Measurements from ENCODE around the gene HOXB3.

HOXB3 gene

DNA sequence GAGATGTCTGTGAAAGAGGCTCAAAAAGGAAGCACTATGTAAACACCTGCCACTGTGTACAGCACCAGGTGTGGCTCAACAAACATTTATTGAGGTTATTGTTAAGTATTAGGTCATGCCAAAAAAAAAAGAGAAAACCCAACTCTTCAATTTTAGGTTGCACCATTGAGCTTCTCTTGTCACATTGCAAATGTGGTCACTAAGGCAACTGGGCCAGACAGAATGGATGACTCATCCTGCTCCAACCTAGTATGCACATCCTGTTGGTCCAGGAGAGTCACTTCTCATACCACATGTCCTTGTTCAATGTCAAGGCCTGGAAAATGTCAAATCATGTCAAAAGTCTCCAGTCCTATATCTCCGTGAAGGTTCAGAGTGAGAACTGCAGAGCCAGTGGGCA lies 84.3 kb downstream of the HOXB3 start:
- TF ChIP-seq, protein P1, sequence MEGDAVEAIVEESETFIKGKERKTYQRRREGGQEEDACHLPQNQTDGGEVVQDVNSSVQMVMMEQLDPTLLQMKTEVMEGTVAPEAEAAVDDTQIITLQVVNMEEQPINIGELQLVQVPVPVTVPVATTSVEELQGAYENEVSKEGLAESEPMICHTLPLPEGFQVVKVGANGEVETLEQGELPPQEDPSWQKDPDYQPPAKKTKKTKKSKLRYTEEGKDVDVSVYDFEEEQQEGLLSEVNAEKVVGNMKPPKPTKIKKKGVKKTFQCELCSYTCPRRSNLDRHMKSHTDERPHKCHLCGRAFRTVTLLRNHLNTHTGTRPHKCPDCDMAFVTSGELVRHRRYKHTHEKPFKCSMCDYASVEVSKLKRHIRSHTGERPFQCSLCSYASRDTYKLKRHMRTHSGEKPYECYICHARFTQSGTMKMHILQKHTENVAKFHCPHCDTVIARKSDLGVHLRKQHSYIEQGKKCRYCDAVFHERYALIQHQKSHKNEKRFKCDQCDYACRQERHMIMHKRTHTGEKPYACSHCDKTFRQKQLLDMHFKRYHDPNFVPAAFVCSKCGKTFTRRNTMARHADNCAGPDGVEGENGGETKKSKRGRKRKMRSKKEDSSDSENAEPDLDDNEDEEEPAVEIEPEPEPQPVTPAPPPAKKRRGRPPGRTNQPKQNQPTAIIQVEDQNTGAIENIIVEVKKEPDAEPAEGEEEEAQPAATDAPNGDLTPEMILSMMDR (IDR thresholded peaks at IDR 0.05; ENCODE audit: low read depth, low read length) = no peak
- DNase-seq (ENCODE audit: low read depth in 2 of 2) = peak; percentile 78 to 96
- no peak overlapping the region for H3K4me3 ChIP-seq (replicated peaks in 1 of 2; ENCODE audit: low read depth in 2 of 2, low read length in 2 of 2)

DNA sequence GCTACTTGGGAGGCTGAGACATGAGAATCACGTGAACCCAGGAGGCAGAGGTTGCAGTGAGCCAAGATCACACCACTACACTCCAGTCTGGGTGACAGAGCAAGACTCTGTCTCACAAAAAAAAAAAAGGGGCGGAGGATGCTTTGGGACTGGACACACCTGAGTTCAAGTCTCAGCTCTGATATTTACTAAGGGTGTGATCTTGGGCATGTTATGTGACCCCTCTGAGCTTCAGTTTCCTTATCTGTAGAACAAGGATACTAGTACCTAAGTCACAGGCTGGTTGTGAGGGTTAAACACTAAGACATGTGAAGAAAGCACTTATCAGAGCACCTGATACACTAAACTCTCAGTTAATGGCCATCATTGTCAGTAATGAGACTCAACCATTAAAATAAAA lies 85.1 kb downstream of the HOXB3 start:
- TF ChIP-seq, protein P1 (IDR thresholded peaks at IDR 0.05; ENCODE audit: low read depth, low read length) = no peak
- DNase-seq (ENCODE audit: low read depth in 2 of 2) = no peak

DNA sequence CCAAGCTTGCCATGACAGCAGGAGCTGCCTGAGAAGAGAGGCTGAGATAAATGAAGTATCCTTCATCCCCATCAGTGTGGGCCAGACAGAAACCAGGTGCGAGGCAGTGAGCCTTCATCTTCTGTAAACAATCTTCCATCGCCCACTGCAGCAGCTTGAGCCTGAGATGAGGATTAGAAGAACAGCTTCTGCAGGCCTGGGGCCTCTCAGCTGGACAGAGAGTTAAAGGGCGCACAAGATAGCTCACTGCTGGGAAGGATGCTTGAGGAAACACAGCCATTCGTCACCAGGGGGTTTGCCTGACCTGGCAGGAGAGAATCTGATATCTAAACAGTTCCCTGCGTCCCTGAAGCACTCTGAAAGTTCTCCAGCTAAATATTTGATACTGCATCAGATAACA lies 86.3 kb downstream of the HOXB3 start:
- no peak for DNase-seq (ENCODE audit: low read depth in 2 of 2)
- TF ChIP-seq, protein P1 (IDR thresholded peaks at IDR 0.05; ENCODE audit: low read depth, low read length) = no peak

More for the DNA sequence above, 85.1 kb downstream of the HOXB3 start:
- no peak overlapping the region for H3K4me3 ChIP-seq (replicated peaks in 1 of 2; ENCODE audit: low read depth in 2 of 2, low read length in 2 of 2)

DNA sequence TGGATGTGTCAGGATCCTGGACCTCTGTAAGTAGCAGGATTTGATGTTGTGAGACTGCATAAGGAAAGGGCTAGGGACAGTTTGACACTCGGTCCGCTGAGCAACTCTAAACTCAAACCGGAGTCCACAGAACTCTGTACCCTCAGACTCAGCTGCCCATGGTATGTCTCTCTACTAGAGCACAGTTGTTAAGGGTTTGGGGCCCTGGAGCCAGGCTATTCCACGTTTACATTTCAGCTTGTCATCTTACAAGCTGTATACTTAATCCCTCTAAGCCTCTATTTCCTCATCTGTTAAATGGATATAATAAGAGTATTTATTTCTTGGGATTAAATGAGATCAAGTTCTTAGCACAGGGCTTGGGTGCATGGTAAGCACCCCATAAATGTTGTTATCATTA lies 87.1 kb downstream of the HOXB3 start:
- DNase-seq (ENCODE audit: low read depth in 2 of 2) = no peak
- no peak overlapping the region for H3K4me3 ChIP-seq (replicated peaks in 1 of 2; ENCODE audit: low read depth in 2 of 2, low read length in 2 of 2)
- TF ChIP-seq, protein P1 (IDR thresholded peaks at IDR 0.05; ENCODE audit: low read depth, low read length) = no peak

More for the DNA sequence above, 86.3 kb downstream of the HOXB3 start:
- H3K4me3 ChIP-seq (replicated peaks in 1 of 2; ENCODE audit: low read depth in 2 of 2, low read length in 2 of 2) = no peak overlapping the region

DNA sequence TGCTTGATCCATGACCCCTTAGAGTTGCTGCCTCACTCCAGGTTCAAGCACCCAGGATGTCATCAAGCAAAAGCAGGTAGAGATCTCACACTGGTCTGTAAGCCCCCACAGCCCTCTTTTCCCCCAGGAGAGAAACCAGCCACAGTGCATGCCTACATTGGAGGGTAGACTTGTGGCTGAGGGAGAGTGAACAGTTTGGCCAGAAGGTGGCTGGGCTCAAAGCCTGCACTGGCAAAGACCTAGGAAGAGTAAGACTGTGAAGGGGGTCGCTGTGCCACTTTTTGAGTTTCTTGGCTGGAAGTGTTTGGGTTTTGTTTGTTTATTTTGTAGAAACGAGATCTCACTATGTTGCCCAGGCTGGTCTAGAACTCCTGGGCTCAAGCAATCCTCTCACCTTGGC lies 87.7 kb downstream of the HOXB3 start:
- DNase-seq (ENCODE audit: low read depth in 2 of 2) = no peak
- TF ChIP-seq, protein P1 (IDR thresholded peaks at IDR 0.05; ENCODE audit: low read depth, low read length) = no peak

DNA sequence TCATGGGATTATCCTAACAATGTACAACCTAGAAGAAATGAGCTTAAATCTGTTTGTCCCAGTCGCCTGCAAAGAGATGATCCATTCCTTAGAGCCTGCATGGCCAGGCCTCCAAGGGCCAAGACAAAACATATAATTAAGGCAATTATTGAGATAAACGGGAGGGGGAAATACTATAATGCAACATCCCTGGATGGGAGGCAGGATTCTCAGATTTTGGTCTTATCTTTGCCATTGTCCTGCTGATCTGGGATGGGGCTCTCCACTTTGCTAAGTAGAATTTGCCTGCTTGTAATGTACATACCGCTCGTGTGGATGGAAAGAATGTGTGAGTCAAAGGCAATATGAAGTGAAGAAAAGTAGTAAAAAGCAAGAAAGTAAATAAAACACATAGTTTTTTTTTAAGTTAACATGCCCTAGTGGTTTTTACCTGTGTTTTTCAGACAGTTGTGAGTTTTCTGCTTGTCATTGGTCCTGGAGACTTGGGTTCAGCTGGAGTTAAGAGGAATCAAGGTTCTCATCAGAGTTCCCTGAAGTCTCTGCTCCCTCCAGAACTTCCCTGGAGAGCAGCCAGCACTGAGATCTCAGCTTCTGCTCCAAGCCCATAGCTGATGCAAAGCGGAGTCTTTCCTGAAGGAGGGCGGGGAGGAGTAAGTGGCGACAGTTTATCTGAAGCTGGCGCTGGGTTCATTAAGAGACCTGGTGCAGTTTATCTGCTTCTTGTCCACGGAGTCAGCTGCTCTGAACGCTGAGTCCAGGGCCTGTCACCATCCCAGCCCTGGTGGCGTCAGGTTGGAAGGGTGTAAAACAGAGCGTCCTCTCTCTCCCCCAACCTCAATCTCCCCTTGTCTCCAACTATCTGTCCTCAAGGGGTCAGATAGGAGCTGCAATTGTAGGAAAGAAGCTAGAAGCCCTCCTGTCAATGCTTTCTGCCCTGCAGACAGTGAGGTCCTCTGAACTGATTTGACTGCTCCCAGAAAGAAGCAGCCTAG lies 89.3 kb downstream of the HOXB3 start:
- TF ChIP-seq, protein P1 (IDR thresholded peaks at IDR 0.05; ENCODE audit: low read depth, low read length) = no peak
- DNase-seq (ENCODE audit: low read depth in 2 of 2) = peak; percentile 50 to 56
- no peak overlapping the region for H3K4me3 ChIP-seq (replicated peaks in 1 of 2; ENCODE audit: low read depth in 2 of 2, low read length in 2 of 2)

More for the DNA sequence above, 87.7 kb downstream of the HOXB3 start:
- H3K4me3 ChIP-seq (replicated peaks in 1 of 2; ENCODE audit: low read depth in 2 of 2, low read length in 2 of 2) = no peak overlapping the region
